HL-60 (cell line): ENCODE results near the gene TRAPPC3L.

Experiments
- GABPA ChIP-seq: IDR thresholded peaks from 2 replicates; pipeline ENCODE4 v1.6.1; 2012; ENCODE audit warnings: low read depth
- POLR2AphosphoS5 ChIP-seq: IDR thresholded peaks from 2 replicates; pipeline ENCODE4 v1.6.1; 2012; ENCODE audit warnings: low read depth
- SPI1 ChIP-seq: IDR thresholded peaks from 2 replicates; pipeline ENCODE4 v1.6.1; 2012; ENCODE audit warnings: low read depth, mild to moderate bottlenecking, borderline replicate concordance
- TF ChIP-seq, protein P1 (sequence below): IDR thresholded peaks from one replicate; pipeline ENCODE4 v1.5.1; 2011; ENCODE audit warnings: low read length, control low read depth, inconsistent platforms; ENCODE audit not compliant: insufficient read depth

GRCh38 chr6:116570856-116571682 lies 25.6 kb upstream of the TRAPPC3L start, which contains the start of gene RWDD1:
- TF ChIP-seq, protein P1, sequence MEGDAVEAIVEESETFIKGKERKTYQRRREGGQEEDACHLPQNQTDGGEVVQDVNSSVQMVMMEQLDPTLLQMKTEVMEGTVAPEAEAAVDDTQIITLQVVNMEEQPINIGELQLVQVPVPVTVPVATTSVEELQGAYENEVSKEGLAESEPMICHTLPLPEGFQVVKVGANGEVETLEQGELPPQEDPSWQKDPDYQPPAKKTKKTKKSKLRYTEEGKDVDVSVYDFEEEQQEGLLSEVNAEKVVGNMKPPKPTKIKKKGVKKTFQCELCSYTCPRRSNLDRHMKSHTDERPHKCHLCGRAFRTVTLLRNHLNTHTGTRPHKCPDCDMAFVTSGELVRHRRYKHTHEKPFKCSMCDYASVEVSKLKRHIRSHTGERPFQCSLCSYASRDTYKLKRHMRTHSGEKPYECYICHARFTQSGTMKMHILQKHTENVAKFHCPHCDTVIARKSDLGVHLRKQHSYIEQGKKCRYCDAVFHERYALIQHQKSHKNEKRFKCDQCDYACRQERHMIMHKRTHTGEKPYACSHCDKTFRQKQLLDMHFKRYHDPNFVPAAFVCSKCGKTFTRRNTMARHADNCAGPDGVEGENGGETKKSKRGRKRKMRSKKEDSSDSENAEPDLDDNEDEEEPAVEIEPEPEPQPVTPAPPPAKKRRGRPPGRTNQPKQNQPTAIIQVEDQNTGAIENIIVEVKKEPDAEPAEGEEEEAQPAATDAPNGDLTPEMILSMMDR = no peak
- TF ChIP-seq POLR2AphosphoS5 (peak; percentile 96), SPI1 (no peak), GABPA (no peak; the same call in 1 of the 2 replicates)
